Fibroblast of skin of left quadriceps (primary cell): ENCODE measurements around the gene TRIP6.
"Not testable (repeated sequence)": the region's sequence is repeated elsewhere in the genome, so short reads cannot be mapped to it uniquely, and the experiment has no call there.

Experiments
- DNase-seq, 2 experiments: peaks; one replicate each; pipeline ENCODE4 v3.0.0-alpha.2; 2013; ENCODE audit warnings: low read depth in 2 of 2

The TRIP6 gene

GRCh38 chr7:100837099-100837836, 29.9 kb upstream of the TRIP6 start:
- peak; percentile 84 to 85 for DNase-seq

- no peak for DNase-seq
Measured at GRCh38 chr7:100839361-100839760, 27.8 kb upstream of the TRIP6 start.

- no peak for DNase-seq
Measured at GRCh38 chr7:100840470-100841100, 26.6 kb upstream of the TRIP6 start.

GRCh38 chr7:100847360-100847759, 19.8 kb upstream of the TRIP6 start:
- no peak for DNase-seq

- DNase-seq = peak; percentile 74 to 77
Measured at GRCh38 chr7:100852048-100852872, 14.9 kb upstream of the TRIP6 start, which contains the start of gene SLC12A9. Gene SLC12A9 (plus strand): TSS chr7:100852713. CDS start chr7:100854198, 1,485 bp downstream.

- DNase-seq = no peak
Measured at GRCh38 chr7:100854146-100854895, 12.9 kb upstream of the TRIP6 start.

- DNase-seq = not testable (repeated sequence)
Measured at GRCh38 chr7:100854899-100855298, 12.3 kb upstream of the TRIP6 start.

GRCh38 chr7:100855515-100855914, 11.7 kb upstream of the TRIP6 start:
- DNase-seq = no peak

GRCh38 chr7:100856871-100857282, 10.3 kb upstream of the TRIP6 start:
- no peak for DNase-seq

GRCh38 chr7:100859856-100860255, 7.3 kb upstream of the TRIP6 start:
- DNase-seq = no peak

- no peak for DNase-seq
Measured at GRCh38 chr7:100860702-100861615, 6.2 kb upstream of the TRIP6 start.

GRCh38 chr7:100861616-100861985, 5.6 kb upstream of the TRIP6 start:
- no peak for DNase-seq

GRCh38 chr7:100863406-100863950, 3.7 kb upstream of the TRIP6 start:
- DNase-seq = no peak

GRCh38 chr7:100864263-100864845, 2.8 kb upstream of the TRIP6 start:
- DNase-seq = no peak

- no peak for DNase-seq
Measured at GRCh38 chr7:100865372-100865911, 1.7 kb upstream of the TRIP6 start.

GRCh38 chr7:100865938-100866728, 1.1 kb upstream of the TRIP6 start:
- no peak for DNase-seq

- no peak for DNase-seq
Measured at GRCh38 chr7:100866729-100867039, 503 bp upstream of the TRIP6 start.

- no peak for DNase-seq
Measured at GRCh38 chr7:100867776-100868485, 744 bp downstream of the TRIP6 start.
